CD4-positive, alpha-beta T cell treated with Interleukin-2 at 100 ng/mL for 4 hours (primary cell): ENCODE data around the gene ZSCAN18.
A peak's percentile ranks its signal among the peaks of the same experiment; 100 is the strongest.
"Not testable (repeated sequence)": the region's sequence is repeated elsewhere in the genome, so short reads cannot be mapped to it uniquely, and the experiment has no call there.

ENCODE experiments used
- DNase-seq: peaks from one replicate; pipeline ENCODE4 v3.0.0-alpha.2; 2020; ENCODE audit warnings: low spot score

Gene ZSCAN18

GRCh38 chr19:58097781-58098681 lies at the start of gene ZSCAN18:
TSS of gene ZSCAN18 (minus strand) at chr19:58098231. CDS start at chr19:58090267, 7,964 bp downstream.
- DNase-seq = peak; percentile 97

- not testable (repeated sequence) for DNase-seq
Observed at GRCh38 chr19:58147475-58147874, 49.4 kb upstream of the ZSCAN18 start.

GRCh38 chr19:58145849-58146248 lies 47.8 kb upstream of the ZSCAN18 start:
- DNase-seq = no peak

GRCh38 chr19:58134244-58134643 lies 36.2 kb upstream of the ZSCAN18 start:
- no peak for DNase-seq

GRCh38 chr19:58129284-58129683 lies 31.3 kb upstream of the ZSCAN18 start:
- DNase-seq = no peak

GRCh38 chr19:58128041-58128685 lies 30.1 kb upstream of the ZSCAN18 start:
- no peak for DNase-seq

GRCh38 chr19:58123354-58123753 lies 25.3 kb upstream of the ZSCAN18 start:
- no peak for DNase-seq

GRCh38 chr19:58118979-58119733 lies 21.1 kb upstream of the ZSCAN18 start:
- DNase-seq = no peak

- DNase-seq = no peak
Observed at GRCh38 chr19:58117841-58118575, 20.0 kb upstream of the ZSCAN18 start.

- no peak for DNase-seq
Observed at GRCh38 chr19:58108546-58108817, 10.5 kb upstream of the ZSCAN18 start.

- DNase-seq = no peak
Observed at GRCh38 chr19:58107778-58108545, 9.9 kb upstream of the ZSCAN18 start.

GRCh38 chr19:58098682-58098998 lies 609 bp upstream of the ZSCAN18 start:
- no peak for DNase-seq

GRCh38 chr19:58097349-58097748 lies 682 bp downstream of the ZSCAN18 start:
- no peak for DNase-seq

- no peak for DNase-seq
Observed at GRCh38 chr19:58096884-58097283, 1.1 kb downstream of the ZSCAN18 start.

- DNase-seq = no peak
Observed at GRCh38 chr19:58095328-58095727, 2.7 kb downstream of the ZSCAN18 start.

GRCh38 chr19:58093071-58093470 lies 5.0 kb downstream of the ZSCAN18 start:
- no peak for DNase-seq

- no peak for DNase-seq
Observed at GRCh38 chr19:58091251-58091995, 6.6 kb downstream of the ZSCAN18 start.

- no peak for DNase-seq
Observed at GRCh38 chr19:58089846-58090245, 8.2 kb downstream of the ZSCAN18 start.

GRCh38 chr19:58088521-58089052 lies 9.4 kb downstream of the ZSCAN18 start:
- DNase-seq = no peak
